Neutrophil (primary cell): ENCODE results near the gene RNLS.

Experiments used
- H3K27ac ChIP-seq: fragments of 200-600 bp; sonication (generic); 2 replicates; pipeline ENCODE4 v1.5.1; 2016; ENCODE audit warnings: mild to moderate bottlenecking, moderate library complexity
- H3K27me3 ChIP-seq: fragments of 200-600 bp; sonication (generic); 2 replicates; pipeline ENCODE4 v1.6.0; 2016; ENCODE audit warnings: mild to moderate bottlenecking
- H3K36me3 ChIP-seq: fragments of 200-600 bp; sonication (generic); 2 replicates; pipeline ENCODE4 v1.5.1; 2017
- H3K4me1 ChIP-seq, 2 experiments: fragments of 200-600 bp in 1 of 2; sonication (generic) in 1 of 2; 1 replicate in 1 of 2; 2 replicates in 1 of 2; pipeline versions ENCODE4 v1.5.1 to v1.6.1; 2013 to 2016; ENCODE audit warnings: low read depth in 1 of 2, low read length in 1 of 2, mild to moderate bottlenecking in 1 of 2, moderate library complexity in 1 of 2; ENCODE audit not compliant: control insufficient read depth in 1 of 2, insufficient read depth in 1 of 2
- H3K4me3 ChIP-seq, 2 experiments: fragments of 200-600 bp in 1 of 2; sonication (generic) in 1 of 2; 1 replicate in 1 of 2; 2 replicates in 1 of 2; pipeline ENCODE4 v1.5.1; 2013 to 2016; ENCODE audit warnings: low read depth in 1 of 2, low read length in 1 of 2, mild to moderate bottlenecking in 1 of 2, moderate library complexity in 1 of 2
- H3K9me3 ChIP-seq: fragments of 200-600 bp; sonication (generic); 2 replicates; pipeline ENCODE4 v1.5.1; 2016
- TF ChIP-seq, protein P1 (sequence below): fragments of 200-600 bp; sonication (generic); IDR thresholded peaks from 2 replicates; pipeline ENCODE4 v1.5.1; 2016; ENCODE audit warnings: antibody characterized with exemption

The RNLS gene

DNA sequence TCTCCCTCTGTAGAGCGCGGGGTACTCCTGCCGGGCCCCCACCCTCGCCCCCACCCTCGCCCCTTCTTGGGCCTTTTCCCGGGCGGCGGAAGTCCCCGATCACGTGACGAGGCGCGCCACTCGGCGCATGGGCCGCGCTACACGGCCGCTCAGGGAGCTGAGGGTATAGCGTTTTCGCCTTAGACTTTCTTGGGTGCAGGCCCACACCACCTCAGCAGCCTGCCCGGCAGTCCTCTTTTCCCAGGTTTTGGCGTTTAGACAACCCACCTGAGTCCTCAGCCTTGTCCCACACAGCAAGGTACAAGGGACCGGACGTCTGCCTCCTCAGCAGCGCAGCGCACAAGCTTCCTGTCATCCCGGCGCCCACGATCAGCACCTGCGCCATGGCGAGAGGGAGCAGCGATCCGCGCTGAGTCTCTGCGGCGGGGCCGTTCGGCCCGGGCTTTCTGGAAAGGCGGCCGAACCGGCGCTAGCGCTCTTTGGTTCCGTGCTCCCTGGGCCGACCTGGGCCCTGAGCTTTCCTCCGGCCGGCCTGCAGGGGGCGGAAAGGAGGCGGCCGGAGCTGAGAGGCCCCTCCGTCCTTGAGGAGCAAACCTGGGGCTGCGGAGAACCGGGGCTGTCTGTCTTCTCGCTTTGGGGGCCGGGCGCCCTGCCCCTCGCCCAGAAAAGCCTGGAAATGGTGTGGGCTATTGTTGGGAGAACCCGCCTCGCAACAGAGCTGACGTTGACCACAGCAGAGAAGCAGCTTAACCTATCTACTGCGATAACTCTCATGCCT lies at the start of gene RNLS:
RNLS (minus strand) TSS at position 513 of the 778 bp plus-strand sequence.
- Histone ChIP-seq H3K4me3 (peak within 1 kb of the TSS; percentile 76 to 91), H3K4me1 (peaks cover 10% of the 10 kb centered on the region in 2 experiments), H3K27ac (peak within 1 kb of the TSS; percentile 81), H3K36me3 (no peaks in the 10 kb centered on the region), H3K9me3 (no peaks in the 10 kb centered on the region), H3K27me3 (no peaks in the 10 kb centered on the region)
- TF ChIP-seq, protein P1, sequence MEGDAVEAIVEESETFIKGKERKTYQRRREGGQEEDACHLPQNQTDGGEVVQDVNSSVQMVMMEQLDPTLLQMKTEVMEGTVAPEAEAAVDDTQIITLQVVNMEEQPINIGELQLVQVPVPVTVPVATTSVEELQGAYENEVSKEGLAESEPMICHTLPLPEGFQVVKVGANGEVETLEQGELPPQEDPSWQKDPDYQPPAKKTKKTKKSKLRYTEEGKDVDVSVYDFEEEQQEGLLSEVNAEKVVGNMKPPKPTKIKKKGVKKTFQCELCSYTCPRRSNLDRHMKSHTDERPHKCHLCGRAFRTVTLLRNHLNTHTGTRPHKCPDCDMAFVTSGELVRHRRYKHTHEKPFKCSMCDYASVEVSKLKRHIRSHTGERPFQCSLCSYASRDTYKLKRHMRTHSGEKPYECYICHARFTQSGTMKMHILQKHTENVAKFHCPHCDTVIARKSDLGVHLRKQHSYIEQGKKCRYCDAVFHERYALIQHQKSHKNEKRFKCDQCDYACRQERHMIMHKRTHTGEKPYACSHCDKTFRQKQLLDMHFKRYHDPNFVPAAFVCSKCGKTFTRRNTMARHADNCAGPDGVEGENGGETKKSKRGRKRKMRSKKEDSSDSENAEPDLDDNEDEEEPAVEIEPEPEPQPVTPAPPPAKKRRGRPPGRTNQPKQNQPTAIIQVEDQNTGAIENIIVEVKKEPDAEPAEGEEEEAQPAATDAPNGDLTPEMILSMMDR = peak; percentile 76

DNA sequence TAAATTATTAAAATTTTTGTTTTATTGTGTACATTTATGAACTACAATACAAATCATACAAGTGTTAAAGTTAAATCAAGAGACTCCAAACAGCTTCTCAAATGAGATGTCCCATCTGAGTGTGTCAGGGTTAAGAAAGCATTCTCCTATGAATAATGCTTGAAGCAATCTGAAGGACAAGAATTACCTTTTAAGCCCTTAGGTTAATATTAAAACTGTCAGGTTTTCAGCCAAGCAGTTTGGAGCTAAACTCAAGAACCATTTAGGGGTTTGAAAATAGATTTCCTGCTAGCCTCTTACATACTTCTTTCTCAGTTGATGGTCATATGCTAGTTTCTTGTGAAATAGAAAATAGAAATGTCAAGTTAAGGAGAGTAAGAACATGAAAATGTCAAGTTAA lies 41.7 kb upstream of the RNLS start:
- H3K4me3 ChIP-seq = no peak overlapping the region
- TF ChIP-seq, protein P1 = no peak
- no peaks in the 10 kb centered on the region for H3K9me3 ChIP-seq
- H3K36me3 ChIP-seq = no peaks in the 10 kb centered on the region
- no peak overlapping the region for H3K27ac ChIP-seq
- H3K27me3 ChIP-seq = no peaks in the 10 kb centered on the region
- H3K4me1 ChIP-seq = no peaks in the 10 kb centered on the region

DNA sequence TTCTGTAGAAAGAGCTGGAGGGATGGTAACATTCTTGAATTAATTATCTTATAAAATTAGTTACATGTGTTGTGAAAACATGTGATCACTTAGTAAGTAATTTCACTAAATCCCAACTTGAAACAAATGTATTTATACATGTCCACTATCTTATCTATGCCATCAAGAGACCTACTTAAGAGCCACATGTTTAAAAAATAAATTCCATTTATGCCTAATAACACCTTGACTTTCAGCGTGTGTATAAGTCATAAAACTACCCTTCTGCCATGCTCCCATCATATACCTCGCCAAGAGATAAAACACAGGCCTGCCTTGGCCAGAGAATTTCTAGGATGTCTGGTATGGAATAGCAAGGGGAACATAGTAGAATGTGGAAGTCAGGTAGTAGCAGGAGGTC lies 40.7 kb upstream of the RNLS start:
- Histone ChIP-seq H3K4me3 (no peak overlapping the region), H3K27me3 (no peaks in the 10 kb centered on the region), H3K27ac (no peak overlapping the region), H3K36me3 (no peaks in the 10 kb centered on the region), H3K9me3 (no peaks in the 10 kb centered on the region), H3K4me1 (no peaks in the 10 kb centered on the region)
- TF ChIP-seq, protein P1 = no peak

DNA sequence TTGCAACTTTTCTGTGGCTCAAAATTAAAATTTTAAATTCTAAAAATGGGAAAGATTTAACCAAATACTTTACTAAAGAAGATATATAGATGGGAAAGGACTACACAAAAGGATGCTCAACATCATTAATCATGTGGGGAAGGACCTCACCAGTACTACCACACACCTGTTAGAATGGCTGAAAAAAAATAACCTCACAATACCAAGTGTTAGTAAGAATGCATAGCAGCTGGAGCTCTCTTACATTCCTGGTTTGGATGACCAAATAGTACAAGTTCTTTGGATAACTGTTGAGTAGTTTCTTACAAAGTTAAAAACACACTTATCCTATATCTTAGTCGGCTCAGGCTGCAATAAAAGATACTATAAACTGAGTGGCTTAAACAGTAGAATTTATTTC lies 37.3 kb upstream of the RNLS start:
- H3K27me3 ChIP-seq = no peaks in the 10 kb centered on the region
- H3K36me3 ChIP-seq = no peaks in the 10 kb centered on the region
- TF ChIP-seq, protein P1 = no peak
- no peak overlapping the region for H3K27ac ChIP-seq
- H3K4me3 ChIP-seq = no peak overlapping the region
- H3K9me3 ChIP-seq = no peaks in the 10 kb centered on the region
- H3K4me1 ChIP-seq = no peaks in the 10 kb centered on the region

DNA sequence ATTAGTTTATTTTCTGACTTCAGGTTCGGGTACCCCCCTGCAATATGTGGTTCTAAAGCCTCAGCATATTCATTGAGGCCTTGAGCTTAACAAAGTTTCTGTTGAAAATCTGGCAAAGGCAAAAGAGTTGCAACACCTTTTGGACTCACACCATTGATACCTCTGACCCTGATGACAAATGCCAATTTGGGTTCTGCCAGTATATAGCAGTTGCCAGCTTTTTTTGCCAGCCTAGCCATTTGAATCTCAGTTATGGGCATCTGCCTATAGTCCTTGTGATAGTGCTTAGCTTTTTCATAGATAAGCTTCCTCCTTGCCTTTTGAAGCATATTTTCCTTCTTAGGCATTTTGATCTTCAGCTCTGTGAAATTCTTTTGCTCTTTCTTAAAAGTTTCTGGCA lies 35.4 kb upstream of the RNLS start:
- TF ChIP-seq, protein P1 = no peak
- no peaks in the 10 kb centered on the region for H3K36me3 ChIP-seq
- no peak overlapping the region for H3K4me3 ChIP-seq
- H3K9me3 ChIP-seq = no peaks in the 10 kb centered on the region
- H3K27ac ChIP-seq = no peak overlapping the region
- no peaks in the 10 kb centered on the region for H3K4me1 ChIP-seq
- H3K27me3 ChIP-seq = no peaks in the 10 kb centered on the region
